Panc1 (cell line): ENCODE results near the gene C6orf163. TPM values are rescaled to one million over a fixed set of nuclear protein-coding genes. Genes with fewer than 3 reads are reported as not detected.

Source experiments
- ATAC-seq: fragments of 200-7000 bp; cut with Tn5 transposase; 2 replicates; pipeline ENCODE4 v1.9.1; 2020; ENCODE audit warnings: mild to moderate bottlenecking, moderate library complexity
- BruUV-seq: library from RNA; stranded (reverse); fragments of 400-500 nt; replicated peaks from 2 replicates; lab custom pipeline; 2021; lab: Mats Ljungman, UMichigan
- CTCF ChIA-PET: fragments of 300-600 bp; sonication (Branson Sonifier 250); formaldehyde crosslinking; loops from one replicate; lab custom pipeline; 2022; ENCODE audit warnings: antibody characterized with exemption; lab: Charles Lee
- POLR2A ChIA-PET: fragments of 300-600 bp; sonication (Branson Sonifier 250); formaldehyde crosslinking; loops from one replicate; lab custom pipeline; 2022; ENCODE audit warnings: antibody characterized with exemption; lab: Charles Lee
- DNase-seq: peaks from one replicate; pipeline ENCODE4 v3.0.0-alpha.2; 2010; ENCODE audit warnings: low read depth, low spot score
- H3K27ac ChIP-seq: 2 replicates; pipeline ENCODE4 v1.5.1; 2011; ENCODE audit warnings: mild to moderate bottlenecking, low read length, inconsistent platforms
- H3K27me3 ChIP-seq: fragments of 200-500 bp; sonication (Bioruptor generic); 2 replicates; pipeline ENCODE4 v1.6.0; 2014; ENCODE audit warnings: low read length, inconsistent platforms; ENCODE audit not compliant: control insufficient read depth, insufficient read depth
- H3K36me3 ChIP-seq: fragments of 200-500 bp; sonication (Bioruptor generic); 2 replicates; pipeline ENCODE4 v1.5.1; 2014; ENCODE audit warnings: inconsistent platforms, mild to moderate bottlenecking, low read length, moderate library complexity; ENCODE audit not compliant: control insufficient read depth, insufficient read depth
- H3K4me1 ChIP-seq: 2 replicates; pipeline ENCODE4 v1.5.1; 2011; ENCODE audit warnings: inconsistent platforms, mild to moderate bottlenecking, low read length, moderate library complexity; ENCODE audit not compliant: control insufficient read depth, insufficient read depth
- H3K4me3 ChIP-seq, 2 experiments: 2 replicates each; pipeline ENCODE4 v1.5.1; 2011 to 2012; ENCODE audit warnings: low read depth in 2 of 2, low read length in 2 of 2, mild to moderate bottlenecking in 2 of 2, inconsistent platforms in 1 of 2, moderate library complexity in 1 of 2
- H3K9me3 ChIP-seq: fragments of 200-500 bp; sonication (Bioruptor generic); 2 replicates; pipeline ENCODE4 v1.5.1; 2014; ENCODE audit warnings: low read depth, mild to moderate bottlenecking, inconsistent platforms, low read length, moderate library complexity; ENCODE audit not compliant: control insufficient read depth, insufficient read depth
- POLR2AphosphoS5 ChIP-seq: IDR thresholded peaks from 2 replicates; pipeline ENCODE4 v1.6.1; 2012; ENCODE audit warnings: mild to moderate bottlenecking, low read depth, low read length, moderate library complexity
- SIN3A ChIP-seq: IDR thresholded peaks from 2 replicates; pipeline ENCODE4 v1.6.1; 2012; ENCODE audit warnings: low read depth, mild to moderate bottlenecking, low read length, moderate library complexity, borderline replicate concordance; ENCODE audit not compliant: insufficient read depth
- TCF7L2 ChIP-seq: IDR thresholded peaks from 2 replicates; pipeline ENCODE4 v1.6.1; 2011; ENCODE audit warnings: mild to moderate bottlenecking, low read depth, low read length, inconsistent platforms
- in situ Hi-C: cut with HindIII; loops from 2 replicates; pipeline ENCODE4 v1.10.0; 2016; ENCODE audit warnings: low sequenced_read_pairs, low pct_unique_long_range_greater_than_20kb
- intact Hi-C: fragments of 100-400 bp; cut with micrococcal nuclease; formaldehyde crosslinking; loops from one replicate; pipeline ENCODE4 v1.10.0; 2022; ENCODE audit not compliant: unreplicated experiment
- total RNA-seq: library from RNA; stranded (reverse); gene quantifications from one replicate; pipeline ENCODE4 v1.2.1, GENCODE V29; 2021; ENCODE audit not compliant: unreplicated experiment
- TF ChIP-seq, protein P1 (sequence below), 2 experiments: IDR thresholded peaks; 2 replicates each; pipeline ENCODE4 v1.6.1; 2011 to 2012; ENCODE audit warnings: low read depth in 2 of 2, control low read depth in 1 of 2, low read length in 1 of 2, mild to moderate bottlenecking in 1 of 2, moderate library complexity in 1 of 2; ENCODE audit not compliant: insufficient read depth in 1 of 2
- TF ChIP-seq, protein P2 (sequence below): fragments of 450-650 bp; IDR thresholded peaks from 2 replicates; pipeline ENCODE4 v1.5.1; 2017; ENCODE audit warnings: mild to moderate bottlenecking

The C6orf163 gene
- total RNA-seq, 1 experiment from 2014 or later, result 1.3 TPM

GRCh38 chr6:87336367-87336766, 8.2 kb upstream of the C6orf163 start:
- no TSS peak for BruUV-seq
- CTCF ChIA-PET, result interaction anchor here (0.6 kb wide), 1 partner anchor 15 kb away, joined by 3 read pairs; no protein-coding TSS in a partner anchor
- Histone ChIP-seq H3K4me1 (no peaks in the 10 kb centered on the region), H3K4me3 (no peak overlapping the region), H3K9me3 (no peaks in the 10 kb centered on the region), H3K36me3 (no peaks in the 10 kb centered on the region), H3K27ac (no peak overlapping the region), H3K27me3 (no peaks in the 10 kb centered on the region)
- TF ChIP-seq POLR2AphosphoS5 (no peak), SIN3A (no peak)
- TF ChIP-seq, protein P1, sequence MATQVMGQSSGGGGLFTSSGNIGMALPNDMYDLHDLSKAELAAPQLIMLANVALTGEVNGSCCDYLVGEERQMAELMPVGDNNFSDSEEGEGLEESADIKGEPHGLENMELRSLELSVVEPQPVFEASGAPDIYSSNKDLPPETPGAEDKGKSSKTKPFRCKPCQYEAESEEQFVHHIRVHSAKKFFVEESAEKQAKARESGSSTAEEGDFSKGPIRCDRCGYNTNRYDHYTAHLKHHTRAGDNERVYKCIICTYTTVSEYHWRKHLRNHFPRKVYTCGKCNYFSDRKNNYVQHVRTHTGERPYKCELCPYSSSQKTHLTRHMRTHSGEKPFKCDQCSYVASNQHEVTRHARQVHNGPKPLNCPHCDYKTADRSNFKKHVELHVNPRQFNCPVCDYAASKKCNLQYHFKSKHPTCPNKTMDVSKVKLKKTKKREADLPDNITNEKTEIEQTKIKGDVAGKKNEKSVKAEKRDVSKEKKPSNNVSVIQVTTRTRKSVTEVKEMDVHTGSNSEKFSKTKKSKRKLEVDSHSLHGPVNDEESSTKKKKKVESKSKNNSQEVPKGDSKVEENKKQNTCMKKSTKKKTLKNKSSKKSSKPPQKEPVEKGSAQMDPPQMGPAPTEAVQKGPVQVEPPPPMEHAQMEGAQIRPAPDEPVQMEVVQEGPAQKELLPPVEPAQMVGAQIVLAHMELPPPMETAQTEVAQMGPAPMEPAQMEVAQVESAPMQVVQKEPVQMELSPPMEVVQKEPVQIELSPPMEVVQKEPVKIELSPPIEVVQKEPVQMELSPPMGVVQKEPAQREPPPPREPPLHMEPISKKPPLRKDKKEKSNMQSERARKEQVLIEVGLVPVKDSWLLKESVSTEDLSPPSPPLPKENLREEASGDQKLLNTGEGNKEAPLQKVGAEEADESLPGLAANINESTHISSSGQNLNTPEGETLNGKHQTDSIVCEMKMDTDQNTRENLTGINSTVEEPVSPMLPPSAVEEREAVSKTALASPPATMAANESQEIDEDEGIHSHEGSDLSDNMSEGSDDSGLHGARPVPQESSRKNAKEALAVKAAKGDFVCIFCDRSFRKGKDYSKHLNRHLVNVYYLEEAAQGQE (IDR thresholded peaks at IDR 0.05; ENCODE audit: insufficient read depth in 1 of 2, low read depth in 2 of 2, low read length in 1 of 2), result no peak
- ATAC-seq (no peak), DNase-seq (no peak)
- POLR2A ChIA-PET, result no interaction called here
- in situ Hi-C loops, result no loop called here
- intact Hi-C loops, result no loop called here

DNA sequence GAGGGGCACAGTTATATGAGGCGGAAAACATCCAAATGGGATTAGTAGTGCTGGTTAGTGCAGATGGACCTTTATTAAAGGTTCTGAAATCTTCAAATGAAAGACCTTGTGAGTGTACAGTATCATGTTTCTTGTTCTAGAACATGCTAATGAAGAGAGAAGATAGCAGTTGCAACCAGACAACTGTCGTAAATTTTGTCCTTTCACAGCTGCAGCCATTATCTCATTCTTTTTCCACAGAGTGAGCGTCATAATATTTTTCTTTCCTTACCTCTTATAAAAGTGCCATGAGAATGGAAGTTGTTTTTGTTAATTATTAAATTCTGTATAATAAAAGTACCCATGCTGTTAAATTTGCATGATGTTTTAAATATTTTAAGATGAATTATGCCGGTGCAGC, 4.4 kb upstream of the C6orf163 start:
- no TSS peak for BruUV-seq
- CTCF ChIA-PET, result interaction anchor here (0.6 kb wide), 1 partner anchor 105 kb away, joined by 3 read pairs; no protein-coding TSS in a partner anchor
- no peak for TF ChIP-seq POLR2AphosphoS5
- TF ChIP-seq SIN3A, result no peak
- TF ChIP-seq, protein P1 (IDR thresholded peaks at IDR 0.05; ENCODE audit: insufficient read depth in 1 of 2, low read depth in 2 of 2, low read length in 1 of 2), result no peak
- TF ChIP-seq, protein P2, sequence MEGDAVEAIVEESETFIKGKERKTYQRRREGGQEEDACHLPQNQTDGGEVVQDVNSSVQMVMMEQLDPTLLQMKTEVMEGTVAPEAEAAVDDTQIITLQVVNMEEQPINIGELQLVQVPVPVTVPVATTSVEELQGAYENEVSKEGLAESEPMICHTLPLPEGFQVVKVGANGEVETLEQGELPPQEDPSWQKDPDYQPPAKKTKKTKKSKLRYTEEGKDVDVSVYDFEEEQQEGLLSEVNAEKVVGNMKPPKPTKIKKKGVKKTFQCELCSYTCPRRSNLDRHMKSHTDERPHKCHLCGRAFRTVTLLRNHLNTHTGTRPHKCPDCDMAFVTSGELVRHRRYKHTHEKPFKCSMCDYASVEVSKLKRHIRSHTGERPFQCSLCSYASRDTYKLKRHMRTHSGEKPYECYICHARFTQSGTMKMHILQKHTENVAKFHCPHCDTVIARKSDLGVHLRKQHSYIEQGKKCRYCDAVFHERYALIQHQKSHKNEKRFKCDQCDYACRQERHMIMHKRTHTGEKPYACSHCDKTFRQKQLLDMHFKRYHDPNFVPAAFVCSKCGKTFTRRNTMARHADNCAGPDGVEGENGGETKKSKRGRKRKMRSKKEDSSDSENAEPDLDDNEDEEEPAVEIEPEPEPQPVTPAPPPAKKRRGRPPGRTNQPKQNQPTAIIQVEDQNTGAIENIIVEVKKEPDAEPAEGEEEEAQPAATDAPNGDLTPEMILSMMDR, result no peak
- no peak for TF ChIP-seq TCF7L2

More for the DNA sequence above, 4.4 kb upstream of the C6orf163 start:
- intact Hi-C loops, result no loop called here
- Histone ChIP-seq H3K27ac (no peak overlapping the region), H3K36me3 (no peaks in the 10 kb centered on the region), H3K4me3 (no peak overlapping the region), H3K9me3 (no peaks in the 10 kb centered on the region), H3K27me3 (no peaks in the 10 kb centered on the region), H3K4me1 (no peaks in the 10 kb centered on the region)
- ATAC-seq (no peak), DNase-seq (no peak)
- POLR2A ChIA-PET, result no interaction called here
- in situ Hi-C loops, result no loop called here
